ENCODE results near the gene SOCS7.

- TF ChIP-seq POLR2A (IDR thresholded peaks at IDR 0.05) (no peak), CTCF (IDR thresholded peaks at IDR 0.05) (no peak), EP300 (IDR thresholded peaks at IDR 0.05) (no peak)
Observed at GRCh38 chr17:38430316-38430715, 78.7 kb downstream of the SOCS7 start.
